Omental fat pad (tissue), 4 donors: Measurements from ENCODE around the gene THUMPD2. TPM values are rescaled to one million over a fixed set of nuclear protein-coding genes. Genes with fewer than 3 reads are reported as not detected.
"Not testable (repeated sequence)": the region's sequence is repeated elsewhere in the genome, so short reads cannot be mapped to it uniquely, and the experiment has no call there.

Experiments
- ATAC-seq: fragments of 150-250 bp; one replicate; pipeline ENCODE4 v1.9.1; 2016; ENCODE audit warnings: mild to moderate bottlenecking, moderate library complexity; ENCODE audit not compliant: low FRiP score
- DNase-seq: peaks from one replicate; pipeline ENCODE4 v3.0.0-alpha.2; 2019; ENCODE audit warnings: low spot score
- total RNA-seq, 4 donors: library from RNA; depleted of rRNA; stranded (reverse); fragments of >200 nt; gene quantifications; one replicate each; pipeline ENCODE4 v1.1.0, GENCODE V29; 2016
- TF ChIP-seq, protein P1 (sequence below), 3 donors: fragments of 450-650 bp; IDR thresholded peaks; one replicate each; pipeline ENCODE4 v1.5.1; 2016 to 2017; ENCODE audit warnings: antibody characterized with exemption in 3 of 3, mild to moderate bottlenecking in 3 of 3, moderate library complexity in 2 of 3

The THUMPD2 gene
- total RNA-seq, 4 donors from 2014 or later, result 8.1 to 15.4 (median 8.8) TPM

DNA sequence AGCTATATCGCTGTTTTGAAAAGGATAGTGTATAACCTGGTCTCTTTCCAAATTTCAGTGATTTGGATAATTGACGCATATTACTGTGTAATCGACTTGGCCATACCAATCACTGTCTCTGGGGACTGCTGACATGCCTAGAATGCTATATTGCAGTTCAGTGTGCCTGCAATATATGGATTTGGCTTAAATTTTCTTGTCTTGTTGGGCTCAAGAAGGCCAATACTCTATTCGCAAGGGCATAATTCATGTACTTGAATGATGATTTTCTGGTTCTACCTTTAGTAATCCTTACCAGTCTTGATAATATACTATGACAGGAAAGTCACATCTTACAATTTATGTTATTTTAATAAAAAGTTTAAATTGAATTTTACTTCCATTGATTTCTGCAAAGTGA is 21.7 kb upstream of the THUMPD2 start:
- TF ChIP-seq, protein P1, sequence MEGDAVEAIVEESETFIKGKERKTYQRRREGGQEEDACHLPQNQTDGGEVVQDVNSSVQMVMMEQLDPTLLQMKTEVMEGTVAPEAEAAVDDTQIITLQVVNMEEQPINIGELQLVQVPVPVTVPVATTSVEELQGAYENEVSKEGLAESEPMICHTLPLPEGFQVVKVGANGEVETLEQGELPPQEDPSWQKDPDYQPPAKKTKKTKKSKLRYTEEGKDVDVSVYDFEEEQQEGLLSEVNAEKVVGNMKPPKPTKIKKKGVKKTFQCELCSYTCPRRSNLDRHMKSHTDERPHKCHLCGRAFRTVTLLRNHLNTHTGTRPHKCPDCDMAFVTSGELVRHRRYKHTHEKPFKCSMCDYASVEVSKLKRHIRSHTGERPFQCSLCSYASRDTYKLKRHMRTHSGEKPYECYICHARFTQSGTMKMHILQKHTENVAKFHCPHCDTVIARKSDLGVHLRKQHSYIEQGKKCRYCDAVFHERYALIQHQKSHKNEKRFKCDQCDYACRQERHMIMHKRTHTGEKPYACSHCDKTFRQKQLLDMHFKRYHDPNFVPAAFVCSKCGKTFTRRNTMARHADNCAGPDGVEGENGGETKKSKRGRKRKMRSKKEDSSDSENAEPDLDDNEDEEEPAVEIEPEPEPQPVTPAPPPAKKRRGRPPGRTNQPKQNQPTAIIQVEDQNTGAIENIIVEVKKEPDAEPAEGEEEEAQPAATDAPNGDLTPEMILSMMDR (IDR thresholded peaks at IDR 0.05), result no peak
- no peak for DNase-seq
- ATAC-seq, result no peak

DNA sequence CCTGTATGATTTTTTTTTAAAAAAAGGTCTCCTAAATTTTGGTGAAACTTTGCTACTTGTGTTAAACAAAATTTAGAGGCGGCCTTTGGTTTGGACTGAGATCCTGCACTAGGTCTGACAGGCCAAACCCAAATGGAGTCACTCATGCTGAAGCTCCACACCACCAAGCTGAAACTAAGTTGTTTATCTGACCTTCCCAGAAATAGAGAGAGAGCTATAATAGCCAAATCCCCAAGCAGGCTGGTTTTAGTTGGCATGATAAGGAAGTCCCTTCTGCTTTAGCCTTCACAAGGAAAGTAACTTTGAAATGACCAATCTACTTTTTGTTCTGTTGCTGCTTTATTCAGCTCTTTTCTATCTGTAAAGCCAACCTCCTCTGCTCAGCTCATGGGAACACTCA is 17.1 kb upstream of the THUMPD2 start:
- DNase-seq, result no peak
- no peak for ATAC-seq
- TF ChIP-seq, protein P1 (IDR thresholded peaks at IDR 0.05), result no peak

DNA sequence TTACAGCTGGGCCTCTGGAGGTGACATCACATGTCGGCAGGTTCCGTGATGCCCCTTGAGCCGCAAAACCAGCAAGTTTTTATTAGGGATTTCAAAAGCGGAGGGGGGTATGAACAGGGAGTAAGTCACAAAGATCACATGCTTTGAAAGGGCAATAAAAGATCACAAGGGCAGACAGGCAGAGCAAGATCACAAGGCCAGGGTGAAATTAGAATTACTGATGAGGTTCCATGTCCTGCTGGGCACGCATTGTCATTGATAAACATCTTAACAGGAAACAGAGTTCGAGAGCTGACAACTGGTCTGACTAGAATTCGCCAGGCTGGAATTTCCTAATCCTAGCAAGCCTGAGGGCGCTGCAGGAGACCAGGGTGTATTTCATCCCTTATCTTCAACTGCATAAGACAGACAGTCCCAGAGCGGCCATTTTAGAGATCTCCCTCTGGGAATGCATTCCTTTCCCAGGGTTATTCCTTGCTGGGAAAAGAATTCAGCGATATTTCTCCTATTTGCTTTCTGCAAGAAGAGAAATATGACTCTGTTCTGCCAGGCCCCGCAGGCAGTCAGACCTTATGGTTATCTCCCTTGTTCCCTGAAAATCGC is 11.3 kb upstream of the THUMPD2 start:
- ATAC-seq, DNase-seq: not testable (repeated sequence)

DNA sequence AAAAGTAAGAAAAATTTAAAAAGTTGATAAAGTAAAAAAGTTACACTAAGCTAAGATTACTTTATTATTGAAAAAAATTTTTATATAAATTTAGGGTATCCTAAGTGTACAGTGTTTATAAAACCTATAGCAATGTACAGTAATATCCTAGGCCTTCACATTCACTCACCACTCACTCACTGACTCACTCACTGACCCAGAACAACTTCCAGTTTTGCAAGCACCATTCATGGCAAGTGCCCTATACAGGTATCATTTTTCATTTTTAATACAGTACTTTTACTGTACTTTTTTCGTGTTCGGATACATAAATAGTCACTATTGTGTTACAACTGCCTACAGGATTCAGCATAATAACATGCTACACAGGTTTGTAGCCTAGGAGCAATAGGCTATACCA is 8.9 kb upstream of the THUMPD2 start:
- TF ChIP-seq, protein P1 (IDR thresholded peaks at IDR 0.05), result no peak
- ATAC-seq, result no peak
- no peak for DNase-seq

DNA sequence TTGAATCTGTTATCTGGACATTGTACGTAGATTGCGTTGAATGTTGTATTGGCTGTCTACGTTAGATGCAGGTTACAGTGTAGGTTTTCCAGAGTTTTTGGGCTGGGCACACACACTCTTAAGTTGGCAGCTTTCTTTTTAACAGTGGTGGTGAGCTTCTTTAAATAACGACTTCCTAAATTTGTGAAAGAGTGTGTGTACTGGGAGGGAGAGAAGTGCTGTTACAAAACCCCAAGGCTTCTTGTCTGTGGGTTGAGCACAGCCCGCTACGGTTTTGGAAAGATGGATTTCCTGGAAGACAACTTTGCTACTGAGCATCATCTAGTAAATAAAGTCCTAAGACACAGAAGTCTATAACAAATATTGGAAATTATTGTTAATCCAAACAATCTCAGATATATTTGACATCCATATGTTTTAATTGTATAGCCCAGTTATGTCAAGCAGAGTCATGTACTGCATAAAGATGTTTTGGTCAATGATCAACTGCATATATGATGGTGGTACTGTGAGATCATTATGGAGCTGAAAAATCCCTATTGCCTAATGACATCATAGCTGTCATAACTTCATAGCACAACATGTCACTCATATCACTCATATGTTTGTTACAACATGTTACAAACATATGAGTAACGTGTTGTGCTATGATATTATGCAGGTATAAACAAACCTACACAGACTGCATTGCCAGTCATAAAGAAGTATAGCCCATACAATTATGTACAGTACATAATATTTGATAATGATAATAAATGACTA is 7.9 kb upstream of the THUMPD2 start:
- DNase-seq (no peak), ATAC-seq (no peak)
- TF ChIP-seq, protein P1 (IDR thresholded peaks at IDR 0.05), result no peak

DNA sequence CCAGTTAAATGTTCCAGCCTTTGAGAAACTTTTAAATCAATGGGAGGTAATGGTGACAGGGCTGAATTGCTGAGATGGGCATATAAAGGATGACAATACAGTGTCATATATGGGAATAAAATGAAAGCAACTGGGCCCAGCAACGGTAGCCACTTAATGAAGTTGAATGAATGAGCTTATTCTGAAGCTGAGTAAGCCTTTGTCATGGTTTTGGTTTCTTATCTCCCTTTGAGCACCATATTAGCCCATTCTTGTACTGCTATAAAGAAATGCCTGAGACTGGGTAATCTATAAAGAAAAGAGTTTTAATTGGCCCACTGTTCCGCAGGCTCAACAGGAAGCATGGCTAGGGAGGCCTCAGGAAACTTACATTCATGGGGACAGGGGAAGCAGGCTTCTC is 3.5 kb upstream of the THUMPD2 start:
- no peak for ATAC-seq
- TF ChIP-seq, protein P1 (IDR thresholded peaks at IDR 0.05), result no peak
- no peak for DNase-seq

DNA sequence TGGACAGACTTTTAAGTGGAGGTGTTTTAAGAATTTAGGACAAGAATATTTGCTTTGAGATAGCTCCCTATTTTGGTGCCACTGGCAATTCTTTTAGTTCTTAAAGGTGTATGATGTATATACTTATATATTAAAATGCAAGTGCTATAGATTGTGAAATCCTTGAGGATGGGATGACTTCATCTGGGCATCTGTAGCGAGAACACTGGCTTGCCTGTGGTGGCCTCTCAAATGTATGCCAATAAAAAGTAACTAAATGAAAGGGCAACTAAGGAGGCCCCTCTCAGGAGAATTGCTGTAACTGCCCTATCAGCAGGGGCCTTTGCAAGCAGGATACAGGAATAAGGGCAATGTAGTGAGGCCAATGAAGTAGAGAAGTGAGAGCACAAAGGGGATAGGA is 2.6 kb upstream of the THUMPD2 start:
- ATAC-seq, result no peak
- TF ChIP-seq, protein P1 (IDR thresholded peaks at IDR 0.05), result no peak

More for the DNA sequence above, 2.6 kb upstream of the THUMPD2 start:
- no peak for DNase-seq
